ENCODE data around the gene LMNB1. TPM values are rescaled to one million over a fixed set of nuclear protein-coding genes. Genes with fewer than 3 reads are reported as not detected.
"Not testable (repeated sequence)": the region's sequence is repeated elsewhere in the genome, so short reads cannot be mapped to it uniquely, and the experiment has no call there.

Gene LMNB1
- total RNA-seq, 5 donors from 2014 or later (not counting 1 experiment from before 2014, with no cell fraction given): 25.6 to 36.6 (median 30.9) TPM

DNA sequence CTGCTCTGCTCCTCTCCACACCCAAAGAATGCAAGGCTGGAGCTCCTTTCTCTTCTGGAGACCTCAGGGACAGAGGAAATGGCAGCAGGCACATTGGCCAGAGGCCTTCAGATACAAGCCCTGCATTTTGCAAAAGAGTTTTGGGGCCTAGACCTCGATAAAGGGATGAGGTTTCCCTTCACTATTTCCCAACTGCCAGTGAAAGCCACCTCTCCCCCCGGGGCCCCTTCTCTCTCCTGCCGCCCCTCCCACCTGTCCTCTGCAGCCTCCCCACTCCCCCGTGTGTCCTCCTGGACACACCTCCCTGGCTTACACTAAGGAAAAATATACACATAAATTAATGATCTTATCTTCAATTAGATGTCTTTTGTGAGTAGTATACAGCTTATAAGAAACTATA lies 21.3 kb upstream of the LMNB1 start:
- H3K4me3 Mint-ChIP-seq: no peak overlapping the region
- no peak overlapping the region for H3K27ac Mint-ChIP-seq
- ChIA-PET CTCF (interaction anchor here in 1 of 2 donors (0.5 to 0.7 kb wide), 3 partner anchors 69 to 1309 kb away, joined by 3 to 5 read pairs (median 3); no protein-coding TSS in a partner anchor), POLR2A (no interaction called here)
- no peaks in the 10 kb centered on the region for H3K9me3 ChIP-seq
- H3K36me3 ChIP-seq (ENCODE audit: control insufficient read depth in 2 of 2, extremely low read depth in 1 of 2, insufficient read depth in 1 of 2, low read length in 1 of 2): no peaks in the 10 kb centered on the region
- DNase-seq (no peak), ATAC-seq (replicated peaks in 1 of 4) (no peak)
- no peak overlapping the region for H3K4me3 ChIP-seq (ENCODE audit: control insufficient read depth in 1 of 2, extremely low read depth in 1 of 2, low read length in 1 of 2)
- H3K9me3 Mint-ChIP-seq: no peaks in the 10 kb centered on the region
- no peak overlapping the region for H3K27ac ChIP-seq (ENCODE audit: low read length)
- no peaks in the 10 kb centered on the region for H3K27me3 Mint-ChIP-seq
- no peaks in the 10 kb centered on the region for H3K27me3 ChIP-seq (replicated peaks in 1 of 2; ENCODE audit: control insufficient read depth in 2 of 2, extremely low read depth in 1 of 2, insufficient read depth in 2 of 2, low read length in 1 of 2)
- WGBS (ENCODE audit: insufficient coverage): 0% methylated on average over 1 of the region's 4 CpGs
- peaks cover 13 to 21% (median 19%) of the 10 kb centered on the region in 3 donors for H3K4me1 Mint-ChIP-seq
- H3K36me3 Mint-ChIP-seq: no peaks in the 10 kb centered on the region
- H3K4me1 ChIP-seq (ENCODE audit: control insufficient read depth in 1 of 2, extremely low read depth in 1 of 2, insufficient read depth in 2 of 2, low read length in 2 of 2): peaks cover 0 to 7% of the 10 kb centered on the region in 2 experiments

DNA sequence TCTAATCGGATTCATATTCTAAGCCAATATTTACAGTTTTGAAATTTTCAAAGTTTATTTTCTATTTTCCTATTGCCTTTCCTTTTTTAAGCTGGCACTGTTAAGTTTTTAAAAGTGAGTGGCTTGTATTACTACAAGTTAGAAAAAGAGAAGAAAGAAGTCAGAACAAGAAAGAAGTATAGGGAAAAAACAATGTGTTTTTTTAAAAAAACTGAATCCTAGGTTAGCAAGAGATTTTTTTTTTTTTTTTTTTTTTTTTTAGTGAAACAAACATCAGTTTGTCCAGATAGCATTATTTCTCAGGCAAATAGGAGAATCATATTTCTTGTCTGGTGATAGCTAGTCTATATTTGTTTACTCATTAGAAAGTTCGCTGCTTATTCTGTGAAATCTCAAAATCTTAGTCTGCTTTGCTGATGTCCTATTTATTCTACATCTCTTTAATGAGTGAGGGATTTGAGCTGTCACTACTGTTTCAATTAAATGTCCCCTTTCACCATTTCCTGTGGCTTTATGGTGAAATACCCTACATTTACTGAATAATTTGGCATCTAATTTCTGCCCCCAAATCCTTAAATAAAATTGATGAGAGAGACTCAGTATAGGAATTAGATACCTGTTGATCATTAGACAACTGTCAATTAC lies 19.1 kb upstream of the LMNB1 start:
- Mint-ChIP-seq H3K27me3 (no peaks in the 10 kb centered on the region), H3K9me3 (no peaks in the 10 kb centered on the region), H3K36me3 (no peaks in the 10 kb centered on the region), H3K27ac (peak overlapping the region; percentile 59 to 82), H3K4me1 (peaks cover 13 to 27% (median 25%) of the 10 kb centered on the region in 3 donors), H3K4me3 (peak overlapping the region in 2 of 3 donors; percentile 0 to 28)
- ChIA-PET CTCF (interaction anchor here in 1 of 2 donors (1.2 to 2.8 kb wide), 3 partner anchors 18 to 20 kb away, joined by 3 to 9 read pairs (median 4); partner anchors contain the start of gene LMNB1), POLR2A (no interaction called here)
- H3K4me1 ChIP-seq (ENCODE audit: control insufficient read depth in 1 of 2, extremely low read depth in 1 of 2, insufficient read depth in 2 of 2, low read length in 2 of 2): peaks cover 0 to 7% of the 10 kb centered on the region in 2 experiments
- H3K4me3 ChIP-seq (ENCODE audit: control insufficient read depth in 1 of 2, extremely low read depth in 1 of 2, low read length in 1 of 2): no peak overlapping the region
- H3K27ac ChIP-seq (ENCODE audit: low read length): peak overlapping the region; percentile 56
- no peaks in the 10 kb centered on the region for H3K27me3 ChIP-seq (replicated peaks in 1 of 2; ENCODE audit: control insufficient read depth in 2 of 2, extremely low read depth in 1 of 2, insufficient read depth in 2 of 2, low read length in 1 of 2)
- H3K36me3 ChIP-seq (ENCODE audit: control insufficient read depth in 2 of 2, extremely low read depth in 1 of 2, insufficient read depth in 1 of 2, low read length in 1 of 2): no peaks in the 10 kb centered on the region
- no peak for DNase-seq
- no peak for ATAC-seq (replicated peaks in 1 of 4)
- no CpG with 5 or more reads among the region's 2 CpGs for WGBS (ENCODE audit: insufficient coverage)
- H3K9me3 ChIP-seq: no peaks in the 10 kb centered on the region

DNA sequence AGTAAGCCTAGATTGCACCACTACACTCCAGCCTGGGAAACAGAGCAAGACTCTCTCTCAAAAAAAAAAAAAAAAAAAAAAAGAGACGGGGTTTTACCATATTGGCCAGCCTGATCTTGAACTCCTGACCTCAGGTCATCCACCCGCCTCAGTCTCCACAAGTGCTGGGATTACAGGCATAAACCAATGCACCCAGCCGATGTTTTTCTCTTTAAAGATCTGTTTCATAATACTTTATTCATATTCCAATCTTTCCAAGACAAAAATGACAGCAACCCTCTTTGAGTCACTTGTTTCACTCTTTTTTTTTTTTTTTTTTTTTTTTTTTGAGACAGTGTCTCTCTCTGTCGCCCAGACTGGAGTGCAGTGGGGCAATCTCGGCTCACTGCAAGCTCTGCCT lies 13.6 kb upstream of the LMNB1 start:
- DNase-seq (no peak), ATAC-seq (replicated peaks in 1 of 4) (no peak)
- no peak overlapping the region for H3K27ac ChIP-seq (ENCODE audit: low read length)
- H3K9me3 ChIP-seq: no peaks in the 10 kb centered on the region
- ChIA-PET POLR2A (interaction anchor here in 1 of 2 donors (0.7 kb wide), 1 partner anchor 636 kb away, joined by 7 read pairs; no protein-coding TSS in a partner anchor), CTCF (no interaction called here)
- Mint-ChIP-seq H3K27ac (no peak overlapping the region), H3K4me3 (no peak overlapping the region), H3K36me3 (no peaks in the 10 kb centered on the region), H3K27me3 (no peaks in the 10 kb centered on the region), H3K9me3 (no peaks in the 10 kb centered on the region), H3K4me1 (peaks cover 8 to 19% (median 19%) of the 10 kb centered on the region in 3 donors)
- no peaks in the 10 kb centered on the region for H3K27me3 ChIP-seq (replicated peaks in 1 of 2; ENCODE audit: control insufficient read depth in 2 of 2, extremely low read depth in 1 of 2, insufficient read depth in 2 of 2, low read length in 1 of 2)
- H3K4me3 ChIP-seq (ENCODE audit: control insufficient read depth in 1 of 2, extremely low read depth in 1 of 2, low read length in 1 of 2): no peak overlapping the region
- H3K4me1 ChIP-seq (ENCODE audit: control insufficient read depth in 1 of 2, extremely low read depth in 1 of 2, insufficient read depth in 2 of 2, low read length in 2 of 2): peaks cover 0 to 5% of the 10 kb centered on the region in 2 experiments
- 100% methylated on average over 1 of the region's 5 CpGs for WGBS (ENCODE audit: insufficient coverage)
- no peaks in the 10 kb centered on the region for H3K36me3 ChIP-seq (ENCODE audit: control insufficient read depth in 2 of 2, extremely low read depth in 1 of 2, insufficient read depth in 1 of 2, low read length in 1 of 2)

DNA sequence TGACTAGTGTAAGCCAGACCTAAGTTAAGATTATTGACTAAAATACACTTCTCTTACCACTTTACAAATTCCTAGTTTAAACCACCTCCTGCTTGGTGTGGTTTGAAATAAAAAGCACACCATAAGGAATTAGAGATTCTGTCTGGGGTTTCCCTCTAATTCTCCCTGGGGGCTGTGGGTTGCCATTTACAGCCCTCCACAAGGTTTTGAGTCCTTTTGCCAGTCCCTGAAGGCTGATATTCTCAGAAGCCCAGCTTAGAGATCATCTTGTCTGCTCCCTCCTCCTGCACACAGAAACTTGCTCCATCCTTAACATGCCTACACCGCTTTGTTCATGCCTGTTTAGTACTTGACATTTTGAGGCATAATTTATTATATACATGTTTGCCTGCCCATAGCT lies 7.2 kb upstream of the LMNB1 start:
- Histone ChIP-seq H3K9me3 (no peaks in the 10 kb centered on the region), H3K36me3 (ENCODE audit: control insufficient read depth in 2 of 2, extremely low read depth in 1 of 2, insufficient read depth in 1 of 2, low read length in 1 of 2) (no peaks in the 10 kb centered on the region), H3K4me3 (ENCODE audit: control insufficient read depth in 1 of 2, extremely low read depth in 1 of 2, low read length in 1 of 2) (no peak overlapping the region), H3K27ac (ENCODE audit: low read length) (no peak overlapping the region), H3K27me3 (replicated peaks in 1 of 2; ENCODE audit: control insufficient read depth in 2 of 2, extremely low read depth in 1 of 2, insufficient read depth in 2 of 2, low read length in 1 of 2) (peaks cover 0 to 8% of the 10 kb centered on the region in 2 experiments), H3K4me1 (ENCODE audit: control insufficient read depth in 1 of 2, extremely low read depth in 1 of 2, insufficient read depth in 2 of 2, low read length in 2 of 2) (no peaks in the 10 kb centered on the region)
- WGBS (ENCODE audit: insufficient coverage): no CpG with 5 or more reads among the region's 1 CpG
- H3K27me3 Mint-ChIP-seq: peaks cover 0 to 4% of the 10 kb centered on the region in 2 donors
- no peak overlapping the region for H3K27ac Mint-ChIP-seq
- no peak for ATAC-seq (replicated peaks in 1 of 4)
- ChIA-PET CTCF (interaction anchor here (0.7 to 1.0 kb wide), 3 partner anchors 8 to 259 kb away, joined by 3 to 8 read pairs (median 7); no protein-coding TSS in a partner anchor), POLR2A (no interaction called here)
- DNase-seq: no peak
- no peaks in the 10 kb centered on the region for H3K9me3 Mint-ChIP-seq
- H3K4me3 Mint-ChIP-seq: no peak overlapping the region
- H3K4me1 Mint-ChIP-seq: no peaks in the 10 kb centered on the region
- H3K36me3 Mint-ChIP-seq: no peaks in the 10 kb centered on the region

- not testable (repeated sequence) for H3K9me3 Mint-ChIP-seq; ATAC-seq (replicated peaks in 1 of 4); H3K36me3 ChIP-seq (ENCODE audit: control insufficient read depth in 2 of 2, extremely low read depth in 1 of 2, insufficient read depth in 1 of 2, low read length in 1 of 2); H3K4me1 ChIP-seq (ENCODE audit: control insufficient read depth in 1 of 2, extremely low read depth in 1 of 2, insufficient read depth in 2 of 2, low read length in 2 of 2); H3K4me1 Mint-ChIP-seq; H3K27ac Mint-ChIP-seq; H3K27me3 ChIP-seq (replicated peaks in 1 of 2; ENCODE audit: control insufficient read depth in 2 of 2, extremely low read depth in 1 of 2, insufficient read depth in 2 of 2, low read length in 1 of 2); H3K9me3 ChIP-seq; H3K4me3 ChIP-seq (ENCODE audit: control insufficient read depth in 1 of 2, extremely low read depth in 1 of 2, low read length in 1 of 2); H3K27ac ChIP-seq (ENCODE audit: low read length); H3K4me3 Mint-ChIP-seq; H3K36me3 Mint-ChIP-seq; H3K27me3 Mint-ChIP-seq; DNase-seq
- 93% methylated on average over 3 of the region's 13 CpGs for WGBS (ENCODE audit: insufficient coverage)
- POLR2A ChIA-PET: interaction anchor here in 1 of 2 donors (0.7 kb wide), 1 partner anchor 83 kb away, joined by 4 read pairs; no protein-coding TSS in a partner anchor
- CTCF ChIA-PET: interaction anchor here in 1 of 2 donors (0.6 to 0.7 kb wide), 2 partner anchors 115 to 719 kb away, joined by 3 to 4 read pairs; no protein-coding TSS in a partner anchor
Measured at GRCh38 chr5:126773536-126773935, 3.4 kb upstream of the LMNB1 start.

GRCh38 chr5:126774595-126774994 lies 2.3 kb upstream of the LMNB1 start:
- ChIA-PET POLR2A (interaction anchor here in 1 of 2 donors (0.7 kb wide), 1 partner anchor 43 kb away, joined by 4 read pairs; no protein-coding TSS in a partner anchor), CTCF (interaction anchor here in 1 of 2 donors (0.6 kb wide), 1 partner anchor 99 kb away, joined by 4 read pairs; no protein-coding TSS in a partner anchor)
- DNase-seq; ATAC-seq (replicated peaks in 1 of 4); H3K4me3 Mint-ChIP-seq; H3K36me3 Mint-ChIP-seq; H3K27me3 ChIP-seq (replicated peaks in 1 of 2; ENCODE audit: control insufficient read depth in 2 of 2, extremely low read depth in 1 of 2, insufficient read depth in 2 of 2, low read length in 1 of 2); H3K27me3 Mint-ChIP-seq; H3K27ac Mint-ChIP-seq; H3K27ac ChIP-seq (ENCODE audit: low read length); H3K9me3 Mint-ChIP-seq; H3K9me3 ChIP-seq; H3K4me3 ChIP-seq (ENCODE audit: control insufficient read depth in 1 of 2, extremely low read depth in 1 of 2, low read length in 1 of 2); H3K36me3 ChIP-seq (ENCODE audit: control insufficient read depth in 2 of 2, extremely low read depth in 1 of 2, insufficient read depth in 1 of 2, low read length in 1 of 2): not testable (repeated sequence)
- peaks cover 8 to 19% (median 18%) of the 10 kb centered on the region in 3 donors for H3K4me1 Mint-ChIP-seq
- peaks cover 7 to 17% of the 10 kb centered on the region in 2 experiments for H3K4me1 ChIP-seq (ENCODE audit: control insufficient read depth in 1 of 2, extremely low read depth in 1 of 2, insufficient read depth in 2 of 2, low read length in 2 of 2)
- WGBS (ENCODE audit: insufficient coverage): 100% methylated on average over 9 of the region's 14 CpGs
